ENCODE measurements around the gene MGRN1. TPM values are rescaled to one million over a fixed set of nuclear protein-coding genes. Genes with fewer than 3 reads are reported as not detected.

MGRN1 gene
- total and polyA plus RNA-seq, 2 of the 13 experiments (the other 11 are each of a cell fraction or from before 2014, with no cell fraction given): 11.9 to 12.6 TPM

DNA sequence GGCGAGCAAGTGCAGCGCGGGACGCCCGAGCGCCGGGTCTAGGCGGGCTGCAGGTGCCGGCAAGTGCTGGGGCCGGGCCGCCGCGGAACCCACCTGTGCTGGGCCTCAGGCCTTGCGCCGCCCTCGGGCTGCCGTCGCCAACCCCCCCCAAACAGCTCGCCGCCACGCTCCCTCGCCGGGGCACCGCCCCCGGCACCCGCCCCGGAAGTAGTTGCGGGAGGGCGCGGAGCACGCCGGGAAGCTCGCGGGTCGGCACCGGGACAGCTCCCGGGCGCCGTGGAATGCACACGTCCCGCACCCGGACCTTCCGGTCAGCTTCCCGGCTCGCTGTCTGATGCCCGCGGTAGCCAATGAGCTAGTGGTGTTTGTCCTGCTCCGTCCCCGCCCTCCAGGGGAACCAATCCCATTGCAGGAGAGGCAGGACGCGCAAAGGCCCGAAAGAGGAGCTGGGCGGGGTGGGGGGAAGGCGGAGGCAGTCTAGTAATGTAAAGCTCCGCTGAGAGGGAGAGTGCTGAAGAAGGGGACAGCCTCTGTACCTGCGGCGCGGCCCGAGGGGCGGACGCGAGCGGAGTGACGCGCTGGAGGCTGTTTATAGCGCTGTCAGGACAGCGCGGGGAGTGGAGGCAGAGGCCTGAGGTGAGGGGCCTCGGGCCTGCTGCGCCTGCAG, 109.6 kb downstream of the MGRN1 start, which contains the start of the genes ANKS3 and DNAAF8 (continued):
- peak; percentile 79 for TF ChIP-seq SALL1 (CRISPR knock-in tag; IDR thresholded peaks at IDR 0.05)
- TF ChIP-seq ZNF207 (IDR thresholded peaks at IDR 0.05; ENCODE audit: borderline replicate concordance): no peak
- TF ChIP-seq, protein P1, sequence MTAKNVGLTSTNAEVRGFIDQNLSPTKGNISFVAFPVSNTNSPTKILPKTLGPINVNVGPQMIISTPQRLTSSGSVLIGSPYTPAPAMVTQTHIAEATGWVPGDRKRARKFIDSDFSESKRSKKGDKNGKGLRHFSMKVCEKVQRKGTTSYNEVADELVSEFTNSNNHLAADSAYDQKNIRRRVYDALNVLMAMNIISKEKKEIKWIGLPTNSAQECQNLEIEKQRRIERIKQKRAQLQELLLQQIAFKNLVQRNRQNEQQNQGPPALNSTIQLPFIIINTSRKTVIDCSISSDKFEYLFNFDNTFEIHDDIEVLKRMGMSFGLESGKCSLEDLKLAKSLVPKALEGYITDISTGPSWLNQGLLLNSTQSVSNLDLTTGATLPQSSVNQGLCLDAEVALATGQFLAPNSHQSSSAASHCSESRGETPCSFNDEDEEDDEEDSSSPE (CRISPR knock-in tag; IDR thresholded peaks at IDR 0.05): peak; percentile 86
- TF ChIP-seq FOSL2 (CRISPR knock-in tag; IDR thresholded peaks at IDR 0.05): no peak; the same call in none of the 2 replicates
- peak; percentile 98 for TF ChIP-seq ZFY (CRISPR knock-in tag; IDR thresholded peaks at IDR 0.05)
- TF ChIP-seq, protein P2, sequence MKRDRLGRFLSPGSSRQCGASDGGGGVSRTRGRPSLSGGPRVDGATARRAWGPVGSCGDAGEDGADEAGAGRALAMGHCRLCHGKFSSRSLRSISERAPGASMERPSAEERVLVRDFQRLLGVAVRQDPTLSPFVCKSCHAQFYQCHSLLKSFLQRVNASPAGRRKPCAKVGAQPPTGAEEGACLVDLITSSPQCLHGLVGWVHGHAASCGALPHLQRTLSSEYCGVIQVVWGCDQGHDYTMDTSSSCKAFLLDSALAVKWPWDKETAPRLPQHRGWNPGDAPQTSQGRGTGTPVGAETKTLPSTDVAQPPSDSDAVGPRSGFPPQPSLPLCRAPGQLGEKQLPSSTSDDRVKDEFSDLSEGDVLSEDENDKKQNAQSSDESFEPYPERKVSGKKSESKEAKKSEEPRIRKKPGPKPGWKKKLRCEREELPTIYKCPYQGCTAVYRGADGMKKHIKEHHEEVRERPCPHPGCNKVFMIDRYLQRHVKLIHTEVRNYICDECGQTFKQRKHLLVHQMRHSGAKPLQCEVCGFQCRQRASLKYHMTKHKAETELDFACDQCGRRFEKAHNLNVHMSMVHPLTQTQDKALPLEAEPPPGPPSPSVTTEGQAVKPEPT (CRISPR knock-in tag; IDR thresholded peaks at IDR 0.05; ENCODE audit: low read depth): 0 out of 2 replicates have a peak, but pooled peaks have one; percentile 72
- peak; percentile 81; the same call in 1 of the 2 replicates for TF ChIP-seq CAMTA2 (CRISPR knock-in tag; IDR thresholded peaks at IDR 0.05; ENCODE audit: borderline replicate concordance)
- TF ChIP-seq, protein P3, sequence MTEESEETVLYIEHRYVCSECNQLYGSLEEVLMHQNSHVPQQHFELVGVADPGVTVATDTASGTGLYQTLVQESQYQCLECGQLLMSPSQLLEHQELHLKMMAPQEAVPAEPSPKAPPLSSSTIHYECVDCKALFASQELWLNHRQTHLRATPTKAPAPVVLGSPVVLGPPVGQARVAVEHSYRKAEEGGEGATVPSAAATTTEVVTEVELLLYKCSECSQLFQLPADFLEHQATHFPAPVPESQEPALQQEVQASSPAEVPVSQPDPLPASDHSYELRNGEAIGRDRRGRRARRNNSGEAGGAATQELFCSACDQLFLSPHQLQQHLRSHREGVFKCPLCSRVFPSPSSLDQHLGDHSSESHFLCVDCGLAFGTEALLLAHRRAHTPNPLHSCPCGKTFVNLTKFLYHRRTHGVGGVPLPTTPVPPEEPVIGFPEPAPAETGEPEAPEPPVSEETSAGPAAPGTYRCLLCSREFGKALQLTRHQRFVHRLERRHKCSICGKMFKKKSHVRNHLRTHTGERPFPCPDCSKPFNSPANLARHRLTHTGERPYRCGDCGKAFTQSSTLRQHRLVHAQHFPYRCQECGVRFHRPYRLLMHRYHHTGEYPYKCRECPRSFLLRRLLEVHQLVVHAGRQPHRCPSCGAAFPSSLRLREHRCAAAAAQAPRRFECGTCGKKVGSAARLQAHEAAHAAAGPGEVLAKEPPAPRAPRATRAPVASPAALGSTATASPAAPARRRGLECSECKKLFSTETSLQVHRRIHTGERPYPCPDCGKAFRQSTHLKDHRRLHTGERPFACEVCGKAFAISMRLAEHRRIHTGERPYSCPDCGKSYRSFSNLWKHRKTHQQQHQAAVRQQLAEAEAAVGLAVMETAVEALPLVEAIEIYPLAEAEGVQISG (CRISPR knock-in tag; IDR thresholded peaks at IDR 0.05): peak; percentile 89
- no peak for TF ChIP-seq ZHX2 (IDR thresholded peaks at IDR 0.05; ENCODE audit: low read depth)
- no peak for TF ChIP-seq ZHX2 (CRISPR knock-in tag; IDR thresholded peaks at IDR 0.05; ENCODE audit: borderline replicate concordance)
- peak; percentile 62; the same call in 1 of the 2 replicates for TF ChIP-seq ZZZ3 (CRISPR knock-in tag; IDR thresholded peaks at IDR 0.05; ENCODE audit: borderline replicate concordance)
- TF ChIP-seq ZNF75D (CRISPR knock-in tag; IDR thresholded peaks at IDR 0.05; ENCODE audit: borderline replicate concordance): no peak
- 0 out of 2 replicates have a peak, but pooled peaks have one; percentile 63 for TF ChIP-seq DNMT1 (CRISPR knock-in tag; IDR thresholded peaks at IDR 0.05)
- TF ChIP-seq, protein P4, sequence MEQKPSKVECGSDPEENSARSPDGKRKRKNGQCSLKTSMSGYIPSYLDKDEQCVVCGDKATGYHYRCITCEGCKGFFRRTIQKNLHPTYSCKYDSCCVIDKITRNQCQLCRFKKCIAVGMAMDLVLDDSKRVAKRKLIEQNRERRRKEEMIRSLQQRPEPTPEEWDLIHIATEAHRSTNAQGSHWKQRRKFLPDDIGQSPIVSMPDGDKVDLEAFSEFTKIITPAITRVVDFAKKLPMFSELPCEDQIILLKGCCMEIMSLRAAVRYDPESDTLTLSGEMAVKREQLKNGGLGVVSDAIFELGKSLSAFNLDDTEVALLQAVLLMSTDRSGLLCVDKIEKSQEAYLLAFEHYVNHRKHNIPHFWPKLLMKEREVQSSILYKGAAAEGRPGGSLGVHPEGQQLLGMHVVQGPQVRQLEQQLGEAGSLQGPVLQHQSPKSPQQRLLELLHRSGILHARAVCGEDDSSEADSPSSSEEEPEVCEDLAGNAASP (CRISPR knock-in tag; IDR thresholded peaks at IDR 0.05; ENCODE audit: borderline replicate concordance): no peak; the same call in 1 of the 2 replicates
- TF ChIP-seq ZNF605 (CRISPR knock-in tag; IDR thresholded peaks at IDR 0.05): no peak
- peak; percentile 65; the same call in 1 of the 2 replicates for TF ChIP-seq RNF2 (conservative IDR thresholded peaks at IDR 0.05; ENCODE audit: low read depth)

Data from HepG2 (cell line).